Glutamatergic neuron (in vitro differentiated cells): ENCODE results near the gene AGPAT3. TPM values are rescaled to one million over a fixed set of nuclear protein-coding genes. Genes with fewer than 3 reads are reported as not detected.

Source experiments
- DNase-seq: peaks from one replicate; pipeline ENCODE4 v3.0.0; 2022
- H3K27ac Mint-ChIP-seq: one replicate; pipeline ENCODE4 v1.8.0; 2020; ENCODE audit warnings: mild to moderate bottlenecking, mixed read lengths, inconsistent platforms; ENCODE audit not compliant: unreplicated experiment
- H3K27me3 Mint-ChIP-seq: one replicate; pipeline ENCODE4 v1.8.0; 2020; ENCODE audit warnings: mild to moderate bottlenecking, moderate library complexity, mixed read lengths, inconsistent platforms; ENCODE audit not compliant: unreplicated experiment
- H3K36me3 Mint-ChIP-seq: one replicate; pipeline ENCODE4 v1.8.0; 2020; ENCODE audit warnings: mild to moderate bottlenecking, mixed read lengths, inconsistent platforms; ENCODE audit not compliant: unreplicated experiment
- H3K4me1 Mint-ChIP-seq: one replicate; pipeline ENCODE4 v1.8.0; 2020; ENCODE audit warnings: mild to moderate bottlenecking, low read depth, mixed read lengths, inconsistent platforms; ENCODE audit not compliant: unreplicated experiment
- H3K4me3 Mint-ChIP-seq: one replicate; pipeline ENCODE4 v1.8.0; 2020; ENCODE audit warnings: mild to moderate bottlenecking, mixed read lengths, inconsistent platforms; ENCODE audit not compliant: unreplicated experiment
- H3K9me3 Mint-ChIP-seq: one replicate; pipeline ENCODE4 v1.8.0; 2020; ENCODE audit warnings: mild to moderate bottlenecking, moderate library complexity, mixed read lengths, inconsistent platforms; ENCODE audit not compliant: unreplicated experiment
- CTCF ChIP-seq: fragments of 200-600 bp; sonication (generic); IDR thresholded peaks from one replicate; pipeline ENCODE4 v1.5.0; 2021; ENCODE audit not compliant: partially characterized antibody, unreplicated experiment
- long read RNA-seq: library from polyadenylated mRNA; unstranded; transcript quantifications from one replicate; pipeline ENCODE4 v2.0.0, GENCODE V29; 2020; ENCODE audit not compliant: unreplicated experiment
- total RNA-seq: library from RNA; stranded (reverse); fragmentation: NEBNext Ultra II Directional; extraction: Animal tissue kit (Norgen Biotek cat#: 25700); gene quantifications from one replicate; pipeline ENCODE4 v1.2.1, GENCODE V29; 2021; ENCODE audit not compliant: unreplicated experiment

AGPAT3 gene
- 12.6 TPM for total RNA-seq
- long read RNA-seq, result 0 reads

- H3K4me1 Mint-ChIP-seq, result peaks cover 4% of the 10 kb centered on the region
- H3K27ac Mint-ChIP-seq, result no peak within 1 kb of the TSS
- H3K4me3 Mint-ChIP-seq, result no peak within 1 kb of the TSS
- no peak for TF ChIP-seq CTCF
- no peaks in the 10 kb centered on the region for H3K36me3 Mint-ChIP-seq
- peaks cover 3% of the 10 kb centered on the region for H3K9me3 Mint-ChIP-seq
- peaks cover 11% of the 10 kb centered on the region for H3K27me3 Mint-ChIP-seq
- DNase-seq, result no peak
Measured at GRCh38 chr21:43864962-43865539, at the start of gene AGPAT3. Gene AGPAT3, plus strand, starts transcription at chr21:43865223. Its CDS starts 94,459 bp downstream, at chr21:43959682.

- no peak overlapping the region for H3K27ac Mint-ChIP-seq
- H3K9me3 Mint-ChIP-seq, result peaks cover 5% of the 10 kb centered on the region
- H3K4me1 Mint-ChIP-seq, result no peaks in the 10 kb centered on the region
- H3K4me3 Mint-ChIP-seq, result no peak overlapping the region
- no peak for DNase-seq
- H3K27me3 Mint-ChIP-seq, result peaks cover 5% of the 10 kb centered on the region
- peaks cover 8% of the 10 kb centered on the region for H3K36me3 Mint-ChIP-seq
- no peak for TF ChIP-seq CTCF
Measured at GRCh38 chr21:43815991-43816390, 49.0 kb upstream of the AGPAT3 start.

- Mint-ChIP-seq H3K27me3 (peaks cover 5% of the 10 kb centered on the region), H3K27ac (no peak overlapping the region), H3K4me3 (no peak overlapping the region), H3K36me3 (peaks cover 8% of the 10 kb centered on the region), H3K9me3 (peaks cover 7% of the 10 kb centered on the region), H3K4me1 (no peaks in the 10 kb centered on the region)
- DNase-seq, result no peak
- TF ChIP-seq CTCF, result no peak
Measured at GRCh38 chr21:43816611-43817071, 48.4 kb upstream of the AGPAT3 start.

GRCh38 chr21:43817157-43818086 is 47.6 kb upstream of the AGPAT3 start:
- Mint-ChIP-seq H3K4me1 (no peaks in the 10 kb centered on the region), H3K27ac (no peak overlapping the region), H3K27me3 (peaks cover 5% of the 10 kb centered on the region), H3K4me3 (no peak overlapping the region), H3K36me3 (peaks cover 8% of the 10 kb centered on the region), H3K9me3 (peaks cover 7% of the 10 kb centered on the region)
- DNase-seq, result no peak
- TF ChIP-seq CTCF, result no peak

GRCh38 chr21:43818685-43819084 is 46.3 kb upstream of the AGPAT3 start:
- no peak for TF ChIP-seq CTCF
- Mint-ChIP-seq H3K27me3 (peaks cover 5% of the 10 kb centered on the region), H3K9me3 (peaks cover 7% of the 10 kb centered on the region), H3K4me1 (no peaks in the 10 kb centered on the region), H3K36me3 (peaks cover 8% of the 10 kb centered on the region), H3K4me3 (no peak overlapping the region), H3K27ac (no peak overlapping the region)
- DNase-seq, result no peak
